Skin epidermis (tissue), 12 donors: ENCODE measurements around the gene ZBTB20.

Source experiments
- H3K27ac ChIP-seq, 21 experiments: fragments of 200-600 bp; sonication (generic) in 11 of 21; one replicate each; pipeline ENCODE4 v1.5.0; 2020; ENCODE audit warnings: mild to moderate bottlenecking in 3 of 21, inconsistent platforms in 2 of 21, moderate library complexity in 2 of 21
- H3K4me3 ChIP-seq, 7 experiments: fragments of 200-600 bp; sonication (generic) in 2 of 7; one replicate each; pipeline ENCODE4 v1.5.0; 2020; ENCODE audit warnings: inconsistent platforms in 2 of 7, mild to moderate bottlenecking in 2 of 7, moderate library complexity in 1 of 7

Gene ZBTB20

GRCh38 chr3:114393367-114394072, 753.6 kb downstream of the ZBTB20 start:
- Histone ChIP-seq H3K4me3 (no peak overlapping the region), H3K27ac (peak overlapping the region in 3 of 21 experiments; percentile 8 to 38 (median 16))

- Histone ChIP-seq H3K4me3 (no peak overlapping the region), H3K27ac (peak overlapping the region in 1 of 21 experiments; percentile 22)
These were observed 754.3 kb downstream of the ZBTB20 start for GRCh38 chr3:114392831-114393230.

- Histone ChIP-seq H3K4me3 (no peak overlapping the region), H3K27ac (peak overlapping the region in 1 of 21 experiments; percentile 21)
These were observed 757.9 kb downstream of the ZBTB20 start for GRCh38 chr3:114389156-114389555.

- Histone ChIP-seq H3K4me3 (peak overlapping the region in 4 of 7 experiments; percentile 20 to 40 (median 24)), H3K27ac (peak overlapping the region in 17 of 21 experiments; percentile 35 to 85 (median 67))
These were observed 762.6 kb downstream of the ZBTB20 start for GRCh38 chr3:114384558-114384903.

GRCh38 chr3:114383875-114384557, 763.1 kb downstream of the ZBTB20 start:
- H3K27ac ChIP-seq = peak overlapping the region in 19 of 21 experiments; percentile 35 to 85 (median 67)
- peak overlapping the region; percentile 19 to 40 (median 21) for H3K4me3 ChIP-seq

GRCh38 chr3:114380233-114380651, 766.8 kb downstream of the ZBTB20 start:
- no peak overlapping the region for H3K4me3 ChIP-seq
- H3K27ac ChIP-seq = peak overlapping the region in 19 of 21 experiments; percentile 24 to 85 (median 71)

GRCh38 chr3:114379266-114379665, 767.8 kb downstream of the ZBTB20 start:
- peak overlapping the region in 15 of 21 experiments; percentile 8 to 85 (median 67) for H3K27ac ChIP-seq
- H3K4me3 ChIP-seq = no peak overlapping the region

- no peak overlapping the region for H3K4me3 ChIP-seq
- peak overlapping the region in 13 of 21 experiments; percentile 8 to 81 (median 40) for H3K27ac ChIP-seq
These were observed 768.3 kb downstream of the ZBTB20 start for GRCh38 chr3:114378760-114379159.

GRCh38 chr3:114377426-114377825, 769.7 kb downstream of the ZBTB20 start:
- H3K4me3 ChIP-seq = no peak overlapping the region
- peak overlapping the region in 3 of 21 experiments; percentile 13 to 17 (median 17) for H3K27ac ChIP-seq

- Histone ChIP-seq H3K4me3 (no peak overlapping the region), H3K27ac (peak overlapping the region in 12 of 21 experiments; percentile 5 to 67 (median 22))
These were observed 770.4 kb downstream of the ZBTB20 start for GRCh38 chr3:114376516-114377185.

- H3K4me3 ChIP-seq = no peak overlapping the region
- H3K27ac ChIP-seq = peak overlapping the region in 13 of 21 experiments; percentile 5 to 67 (median 25)
These were observed 771.3 kb downstream of the ZBTB20 start for GRCh38 chr3:114375608-114376421.

- H3K27ac ChIP-seq = peak overlapping the region in 2 of 21 experiments; percentile 1 to 67
These were observed 772.6 kb downstream of the ZBTB20 start for GRCh38 chr3:114374433-114374990.

GRCh38 chr3:114370537-114371174, 776.4 kb downstream of the ZBTB20 start:
- no peak overlapping the region for H3K4me3 ChIP-seq
- no peak overlapping the region for H3K27ac ChIP-seq

More at GRCh38 chr3:114374433-114374990, 772.6 kb downstream of the ZBTB20 start:
- no peak overlapping the region for H3K4me3 ChIP-seq

- Histone ChIP-seq H3K4me3 (no peak overlapping the region), H3K27ac (peak overlapping the region in 1 of 21 experiments; percentile 14)
These were observed 781.2 kb downstream of the ZBTB20 start for GRCh38 chr3:114365909-114366308.

GRCh38 chr3:114364806-114365654, 782.1 kb downstream of the ZBTB20 start:
- Histone ChIP-seq H3K27ac (peak overlapping the region in 6 of 21 experiments; percentile 4 to 51 (median 12)), H3K4me3 (no peak overlapping the region)

GRCh38 chr3:114363554-114364202, 783.4 kb downstream of the ZBTB20 start:
- peak overlapping the region in 7 of 21 experiments; percentile 6 to 24 (median 22) for H3K27ac ChIP-seq

GRCh38 chr3:114362815-114363214, 784.3 kb downstream of the ZBTB20 start:
- peak overlapping the region in 1 of 21 experiments; percentile 7 for H3K27ac ChIP-seq
- no peak overlapping the region for H3K4me3 ChIP-seq

More at GRCh38 chr3:114363554-114364202, 783.4 kb downstream of the ZBTB20 start:
- H3K4me3 ChIP-seq = no peak overlapping the region
